Panc1 (cell line): ENCODE data around the gene OR6C76. TPM values are rescaled to one million over a fixed set of nuclear protein-coding genes. Genes with fewer than 3 reads are reported as not detected.
"Not testable (repeated sequence)": the region's sequence is repeated elsewhere in the genome, so short reads cannot be mapped to it uniquely, and the experiment has no call there.

ENCODE experiments used
- ATAC-seq: fragments of 200-7000 bp; cut with Tn5 transposase; 2 replicates; pipeline ENCODE4 v1.9.1; 2020; ENCODE audit warnings: mild to moderate bottlenecking, moderate library complexity
- BruUV-seq: library from RNA; stranded (reverse); fragments of 400-500 nt; replicated peaks from 2 replicates; lab custom pipeline; 2021; lab: Mats Ljungman, UMichigan
- CTCF ChIA-PET: fragments of 300-600 bp; sonication (Branson Sonifier 250); formaldehyde crosslinking; loops from one replicate; lab custom pipeline; 2022; ENCODE audit warnings: antibody characterized with exemption; lab: Charles Lee
- POLR2A ChIA-PET: fragments of 300-600 bp; sonication (Branson Sonifier 250); formaldehyde crosslinking; loops from one replicate; lab custom pipeline; 2022; ENCODE audit warnings: antibody characterized with exemption; lab: Charles Lee
- DNase-seq: peaks from one replicate; pipeline ENCODE4 v3.0.0-alpha.2; 2010; ENCODE audit warnings: low read depth, low spot score
- H3K27ac ChIP-seq: 2 replicates; pipeline ENCODE4 v1.5.1; 2011; ENCODE audit warnings: mild to moderate bottlenecking, low read length, inconsistent platforms
- H3K27me3 ChIP-seq: fragments of 200-500 bp; sonication (Bioruptor generic); 2 replicates; pipeline ENCODE4 v1.6.0; 2014; ENCODE audit warnings: low read length, inconsistent platforms; ENCODE audit not compliant: control insufficient read depth, insufficient read depth
- H3K36me3 ChIP-seq: fragments of 200-500 bp; sonication (Bioruptor generic); 2 replicates; pipeline ENCODE4 v1.5.1; 2014; ENCODE audit warnings: inconsistent platforms, mild to moderate bottlenecking, low read length, moderate library complexity; ENCODE audit not compliant: control insufficient read depth, insufficient read depth
- H3K4me1 ChIP-seq: 2 replicates; pipeline ENCODE4 v1.5.1; 2011; ENCODE audit warnings: inconsistent platforms, mild to moderate bottlenecking, low read length, moderate library complexity; ENCODE audit not compliant: control insufficient read depth, insufficient read depth
- H3K4me3 ChIP-seq, 2 experiments: 2 replicates each; pipeline ENCODE4 v1.5.1; 2011 to 2012; ENCODE audit warnings: low read depth in 2 of 2, low read length in 2 of 2, mild to moderate bottlenecking in 2 of 2, inconsistent platforms in 1 of 2, moderate library complexity in 1 of 2
- H3K9me3 ChIP-seq: fragments of 200-500 bp; sonication (Bioruptor generic); 2 replicates; pipeline ENCODE4 v1.5.1; 2014; ENCODE audit warnings: low read depth, mild to moderate bottlenecking, inconsistent platforms, low read length, moderate library complexity; ENCODE audit not compliant: control insufficient read depth, insufficient read depth
- POLR2AphosphoS5 ChIP-seq: IDR thresholded peaks from 2 replicates; pipeline ENCODE4 v1.6.1; 2012; ENCODE audit warnings: mild to moderate bottlenecking, low read depth, low read length, moderate library complexity
- REST ChIP-seq, 2 experiments: IDR thresholded peaks; 2 replicates each; pipeline ENCODE4 v1.6.1; 2011 to 2012; ENCODE audit warnings: low read depth in 2 of 2, control low read depth in 1 of 2, low read length in 1 of 2, mild to moderate bottlenecking in 1 of 2, moderate library complexity in 1 of 2; ENCODE audit not compliant: insufficient read depth in 1 of 2
- SIN3A ChIP-seq: IDR thresholded peaks from 2 replicates; pipeline ENCODE4 v1.6.1; 2012; ENCODE audit warnings: low read depth, mild to moderate bottlenecking, low read length, moderate library complexity, borderline replicate concordance; ENCODE audit not compliant: insufficient read depth
- TCF7L2 ChIP-seq: IDR thresholded peaks from 2 replicates; pipeline ENCODE4 v1.6.1; 2011; ENCODE audit warnings: mild to moderate bottlenecking, low read depth, low read length, inconsistent platforms
- in situ Hi-C: cut with HindIII; loops from 2 replicates; pipeline ENCODE4 v1.10.0; 2016; ENCODE audit warnings: low sequenced_read_pairs, low pct_unique_long_range_greater_than_20kb
- intact Hi-C: fragments of 100-400 bp; cut with micrococcal nuclease; formaldehyde crosslinking; loops from one replicate; pipeline ENCODE4 v1.10.0; 2022; ENCODE audit not compliant: unreplicated experiment
- total RNA-seq: library from RNA; stranded (reverse); gene quantifications from one replicate; pipeline ENCODE4 v1.2.1, GENCODE V29; 2021; ENCODE audit not compliant: unreplicated experiment
- TF ChIP-seq, protein P1 (sequence below): fragments of 450-650 bp; IDR thresholded peaks from 2 replicates; pipeline ENCODE4 v1.5.1; 2017; ENCODE audit warnings: mild to moderate bottlenecking

Gene OR6C76
- total RNA-seq, 1 experiment from 2014 or later, result not detected

GRCh38 chr12:55400229-55400628, 25.8 kb upstream of the OR6C76 start, which contains the start of gene OR6C65:
TSS of gene OR6C65 (plus strand) at chr12:55400529. CDS start at chr12:55400529, 0 bp downstream.
- H3K4me1 ChIP-seq, result no peaks in the 10 kb centered on the region
- in situ Hi-C loops (no loop called here), intact Hi-C loops (no loop called here)
- no peak within 1 kb of the TSS for H3K4me3 ChIP-seq
- DNase-seq (no peak), ATAC-seq (no peak)
- no TSS peak for BruUV-seq
- no peaks in the 10 kb centered on the region for H3K9me3 ChIP-seq
- CTCF ChIA-PET, result no interaction called here
- H3K27me3 ChIP-seq, result no peaks in the 10 kb centered on the region; the same call in 1 of the 2 replicates
- POLR2A ChIA-PET, result no interaction called here
- H3K27ac ChIP-seq, result no peak within 1 kb of the TSS
- no peaks in the 10 kb centered on the region for H3K36me3 ChIP-seq
- TF ChIP-seq, protein P1, sequence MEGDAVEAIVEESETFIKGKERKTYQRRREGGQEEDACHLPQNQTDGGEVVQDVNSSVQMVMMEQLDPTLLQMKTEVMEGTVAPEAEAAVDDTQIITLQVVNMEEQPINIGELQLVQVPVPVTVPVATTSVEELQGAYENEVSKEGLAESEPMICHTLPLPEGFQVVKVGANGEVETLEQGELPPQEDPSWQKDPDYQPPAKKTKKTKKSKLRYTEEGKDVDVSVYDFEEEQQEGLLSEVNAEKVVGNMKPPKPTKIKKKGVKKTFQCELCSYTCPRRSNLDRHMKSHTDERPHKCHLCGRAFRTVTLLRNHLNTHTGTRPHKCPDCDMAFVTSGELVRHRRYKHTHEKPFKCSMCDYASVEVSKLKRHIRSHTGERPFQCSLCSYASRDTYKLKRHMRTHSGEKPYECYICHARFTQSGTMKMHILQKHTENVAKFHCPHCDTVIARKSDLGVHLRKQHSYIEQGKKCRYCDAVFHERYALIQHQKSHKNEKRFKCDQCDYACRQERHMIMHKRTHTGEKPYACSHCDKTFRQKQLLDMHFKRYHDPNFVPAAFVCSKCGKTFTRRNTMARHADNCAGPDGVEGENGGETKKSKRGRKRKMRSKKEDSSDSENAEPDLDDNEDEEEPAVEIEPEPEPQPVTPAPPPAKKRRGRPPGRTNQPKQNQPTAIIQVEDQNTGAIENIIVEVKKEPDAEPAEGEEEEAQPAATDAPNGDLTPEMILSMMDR, result no peak
- TF ChIP-seq REST (IDR thresholded peaks at IDR 0.05; ENCODE audit: insufficient read depth in 1 of 2, low read depth in 2 of 2, low read length in 1 of 2) (no peak), SIN3A (no peak), POLR2AphosphoS5 (no peak)

- DNase-seq (no peak), ATAC-seq (no peak)
- BruUV-seq, result no TSS peak
- intact Hi-C loops, result no loop called here
- CTCF ChIA-PET, result no interaction called here
- Histone ChIP-seq H3K4me3 (no peak overlapping the region), H3K9me3 (0 out of 2 replicates have a peak, but pooled peaks cover 3% of the 10 kb centered on the region), H3K4me1 (no peaks in the 10 kb centered on the region), H3K27ac (no peak overlapping the region), H3K36me3 (no peaks in the 10 kb centered on the region), H3K27me3 (no peaks in the 10 kb centered on the region)
- TF ChIP-seq, protein P1, result no peak
- TF ChIP-seq TCF7L2 (no peak), SIN3A (no peak), POLR2AphosphoS5 (no peak), REST (IDR thresholded peaks at IDR 0.05; ENCODE audit: insufficient read depth in 1 of 2, low read depth in 2 of 2, low read length in 1 of 2) (no peak)
- in situ Hi-C loops, result no loop called here
- POLR2A ChIA-PET, result no interaction called here
These were observed 18.2 kb upstream of the OR6C76 start for GRCh38 chr12:55407866-55408265.

GRCh38 chr12:55409133-55409532, 16.9 kb upstream of the OR6C76 start:
- BruUV-seq, ATAC-seq, H3K9me3 ChIP-seq, intact Hi-C loops, H3K27me3 ChIP-seq, H3K36me3 ChIP-seq, DNase-seq, POLR2A ChIA-PET, CTCF ChIA-PET, H3K4me1 ChIP-seq, H3K4me3 ChIP-seq, H3K27ac ChIP-seq, in situ Hi-C loops: not testable (repeated sequence)

- H3K9me3 ChIP-seq, POLR2A ChIA-PET, H3K27ac ChIP-seq, intact Hi-C loops, H3K4me3 ChIP-seq, H3K36me3 ChIP-seq, DNase-seq, BruUV-seq, CTCF ChIA-PET, H3K4me1 ChIP-seq, in situ Hi-C loops, ATAC-seq, H3K27me3 ChIP-seq: not testable (repeated sequence)
These were observed 13.9 kb upstream of the OR6C76 start for GRCh38 chr12:55412138-55412537.
